Left hindlimb (tissue), 1 donor: ENCODE measurements around the gene KLF4.

Experiments
- DNase-seq: peaks from one replicate; pipeline ENCODE4 v3.0.0-alpha.2; 2018

Gene KLF4

GRCh38 chr9:107447834-107448233 is 41.7 kb downstream of the KLF4 start:
- no peak for DNase-seq

GRCh38 chr9:107447081-107447480 is 42.5 kb downstream of the KLF4 start:
- DNase-seq: no peak

- no peak for DNase-seq
These were observed 43.1 kb downstream of the KLF4 start for GRCh38 chr9:107446491-107446890.

GRCh38 chr9:107443786-107444185 is 45.8 kb downstream of the KLF4 start:
- DNase-seq: no peak

GRCh38 chr9:107439991-107440456 is 49.5 kb downstream of the KLF4 start:
- no peak for DNase-seq

GRCh38 chr9:107438211-107439031 is 51.1 kb downstream of the KLF4 start:
- no peak for DNase-seq

GRCh38 chr9:107437716-107438115 is 51.9 kb downstream of the KLF4 start:
- no peak for DNase-seq

- DNase-seq: no peak
These were observed 54.2 kb downstream of the KLF4 start for GRCh38 chr9:107435415-107435814.
